HG03064 (cell line): ENCODE data around the gene CLEC4G.
"Not testable (repeated sequence)": the region's sequence is repeated elsewhere in the genome, so short reads cannot be mapped to it uniquely, and the experiment has no call there.

ENCODE experiments used
- ATAC-seq: cut with Tn5 transposase; IDR thresholded peaks from one replicate; pipeline ENCODE4 v1.9.1; 2021; ENCODE audit warnings: low read depth; ENCODE audit not compliant: unreplicated experiment

The CLEC4G gene, protein sequence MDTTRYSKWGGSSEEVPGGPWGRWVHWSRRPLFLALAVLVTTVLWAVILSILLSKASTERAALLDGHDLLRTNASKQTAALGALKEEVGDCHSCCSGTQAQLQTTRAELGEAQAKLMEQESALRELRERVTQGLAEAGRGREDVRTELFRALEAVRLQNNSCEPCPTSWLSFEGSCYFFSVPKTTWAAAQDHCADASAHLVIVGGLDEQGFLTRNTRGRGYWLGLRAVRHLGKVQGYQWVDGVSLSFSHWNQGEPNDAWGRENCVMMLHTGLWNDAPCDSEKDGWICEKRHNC

DNA sequence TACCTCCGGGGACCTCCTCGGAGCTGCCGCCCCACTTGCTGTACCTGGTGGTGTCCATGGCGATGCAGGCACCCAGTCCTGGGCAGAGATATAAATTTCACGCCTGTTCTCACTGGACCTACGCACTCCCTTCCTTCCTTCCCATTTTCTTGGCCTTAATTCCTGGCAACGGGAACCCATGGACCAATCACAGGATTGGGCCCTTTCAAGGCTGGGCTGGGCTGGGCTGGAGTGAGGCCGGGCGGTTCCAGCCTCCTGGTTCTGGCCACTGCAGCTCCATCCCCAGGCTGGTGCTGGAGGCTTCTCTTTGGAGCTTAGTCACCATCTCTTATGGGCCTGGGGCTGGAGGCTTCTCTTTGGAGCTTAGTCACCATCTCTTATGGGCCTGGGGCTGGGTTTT lies at the start of gene CLEC4G:
Gene CLEC4G (minus strand): TSS at position 66 of the 400 bp plus-strand sequence. CDS start 8 bp downstream, at position 58.
- no peak for ATAC-seq

DNA sequence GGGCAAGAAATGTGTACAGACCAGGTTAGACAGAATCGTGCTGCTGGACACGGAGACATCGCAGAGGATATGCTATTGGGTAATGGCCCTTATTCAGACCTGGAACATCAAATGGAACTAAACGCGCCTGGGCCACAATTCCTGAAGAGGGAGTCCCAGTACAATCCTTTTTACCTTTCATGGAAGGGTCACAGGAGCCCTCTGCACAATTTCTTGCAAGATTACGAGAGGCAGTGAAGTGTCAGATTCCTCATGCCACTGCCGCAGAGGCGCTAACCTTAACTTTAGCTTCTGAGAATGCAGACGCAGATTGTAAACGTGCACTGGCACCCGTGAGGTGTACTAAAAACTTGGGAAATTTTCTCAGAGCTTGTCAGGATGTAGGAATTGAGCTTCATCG lies 49.2 kb upstream of the CLEC4G start:
- no peak for ATAC-seq

GRCh38 chr19:7779631-7780486 lies 47.9 kb upstream of the CLEC4G start:
- ATAC-seq, result no peak

DNA sequence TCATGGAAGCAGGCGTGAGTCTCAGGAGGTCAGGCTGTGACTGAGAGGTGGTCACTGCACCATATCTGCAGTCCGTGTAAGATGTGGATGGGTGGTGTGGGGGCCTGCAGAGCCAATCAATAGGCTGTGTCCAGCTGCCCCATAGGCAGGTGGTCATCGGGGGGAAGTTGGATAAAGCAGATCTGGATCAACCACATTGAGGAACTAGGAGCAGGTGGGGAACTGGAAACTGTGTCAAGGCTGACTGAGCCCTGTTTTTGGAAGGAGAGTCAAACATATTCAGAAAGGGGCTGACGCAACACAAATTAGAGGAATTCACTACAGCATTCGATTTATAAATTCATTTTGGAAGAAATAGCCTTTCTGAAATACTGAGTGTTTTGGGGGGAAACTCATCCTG lies 46.2 kb upstream of the CLEC4G start:
- ATAC-seq, result no peak

DNA sequence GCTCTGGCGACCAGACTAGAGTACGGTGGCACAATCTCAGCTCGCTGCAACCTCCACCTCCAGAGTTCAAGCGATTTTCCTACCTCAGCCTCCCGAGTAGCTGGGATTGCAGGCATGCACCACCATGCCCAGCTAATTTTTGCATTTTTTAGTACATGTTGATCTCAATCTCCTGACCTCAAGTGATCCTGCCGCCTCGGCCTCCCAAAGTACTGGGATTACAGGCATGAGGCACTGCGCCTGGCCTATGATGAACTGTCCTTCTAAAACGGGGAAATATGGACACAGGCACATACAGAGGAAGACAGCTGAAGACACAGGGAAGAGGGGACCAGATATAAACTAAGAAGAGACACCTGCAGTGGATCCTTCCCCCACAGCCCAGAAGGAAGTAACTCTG lies 43.9 kb upstream of the CLEC4G start:
- no peak for ATAC-seq

- no peak for ATAC-seq
Measured at GRCh38 chr19:7773841-7774240, 41.9 kb upstream of the CLEC4G start.

- no peak for ATAC-seq
Measured at GRCh38 chr19:7772752-7773291, 40.9 kb upstream of the CLEC4G start.

DNA sequence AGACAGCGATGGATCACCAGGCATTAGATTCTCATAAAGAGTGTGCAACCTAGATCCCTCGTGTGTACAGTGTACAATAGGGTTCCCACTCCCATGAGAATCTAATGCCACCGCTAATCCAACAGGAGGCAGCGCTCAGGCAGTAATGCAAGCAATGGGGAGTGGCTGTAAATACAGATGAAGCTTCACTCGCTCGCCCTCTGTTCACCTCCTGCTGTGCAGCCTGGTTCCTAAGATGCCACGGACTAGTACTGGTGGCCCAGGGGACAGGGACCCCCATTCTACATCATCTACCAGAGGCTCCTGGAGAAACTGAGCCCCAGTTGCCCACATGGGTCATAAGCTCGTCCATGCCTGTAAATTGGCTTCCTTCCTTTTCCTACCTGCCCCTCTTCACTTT lies 39.2 kb upstream of the CLEC4G start:
- no peak for ATAC-seq

DNA sequence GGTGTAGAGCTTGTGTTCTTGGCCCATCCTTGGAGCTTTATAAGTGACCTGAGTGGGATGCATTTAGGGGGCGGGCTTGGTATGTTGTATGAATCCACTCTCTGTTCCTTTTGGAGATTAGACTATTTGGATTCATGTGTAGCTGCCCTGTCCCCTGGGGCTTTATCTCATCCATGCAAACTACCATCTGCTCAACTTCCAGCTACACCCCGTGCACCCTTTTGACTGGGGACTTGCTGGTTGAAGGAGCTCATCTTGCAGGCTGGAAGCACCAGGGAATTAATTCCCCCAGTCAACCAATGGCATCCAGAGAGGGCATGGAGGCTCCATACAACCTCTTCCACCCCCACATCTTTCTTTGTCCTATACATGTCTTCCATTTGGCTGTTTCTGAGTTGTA lies 37.3 kb upstream of the CLEC4G start:
- no peak for ATAC-seq

GRCh38 chr19:7767487-7767886 lies 35.6 kb upstream of the CLEC4G start:
- ATAC-seq, result no peak

DNA sequence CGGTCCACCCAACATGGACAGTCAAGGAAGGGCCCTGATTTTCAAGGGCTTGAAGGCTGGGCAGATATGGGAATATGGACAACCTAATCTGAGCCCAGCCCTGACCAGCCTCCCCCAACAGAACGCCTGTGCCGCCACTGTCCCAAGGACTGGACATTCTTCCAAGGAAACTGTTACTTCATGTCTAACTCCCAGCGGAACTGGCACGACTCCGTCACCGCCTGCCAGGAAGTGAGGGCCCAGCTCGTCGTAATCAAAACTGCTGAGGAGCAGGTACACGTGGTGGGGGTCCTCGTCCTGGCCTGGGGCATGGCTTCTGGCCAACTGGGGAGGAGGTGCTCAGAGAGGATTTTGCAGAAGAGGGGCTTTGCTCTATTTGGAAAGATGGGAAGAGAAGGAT lies 34.6 kb upstream of the CLEC4G start:
- ATAC-seq, result no peak

DNA sequence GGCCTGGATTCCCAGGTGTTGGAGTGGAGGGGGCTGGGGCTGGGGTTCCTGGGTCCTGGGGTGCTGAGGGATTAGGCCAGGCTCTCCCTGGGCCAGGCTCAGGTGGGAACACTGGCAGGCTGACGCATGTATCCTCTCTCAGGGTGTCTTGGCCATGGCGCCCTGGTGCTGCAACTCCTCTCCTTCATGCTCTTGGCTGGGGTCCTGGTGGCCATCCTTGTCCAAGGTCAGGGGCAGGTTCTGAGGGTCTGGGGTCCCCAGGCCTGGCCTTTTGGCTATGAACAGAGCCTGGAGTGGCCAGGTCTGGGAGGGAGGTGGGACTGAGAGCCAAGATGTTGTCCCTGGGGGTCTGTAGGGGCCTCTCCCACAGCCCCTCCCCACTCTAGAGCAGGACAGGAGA lies 33.1 kb upstream of the CLEC4G start:
- not testable (repeated sequence) for ATAC-seq

DNA sequence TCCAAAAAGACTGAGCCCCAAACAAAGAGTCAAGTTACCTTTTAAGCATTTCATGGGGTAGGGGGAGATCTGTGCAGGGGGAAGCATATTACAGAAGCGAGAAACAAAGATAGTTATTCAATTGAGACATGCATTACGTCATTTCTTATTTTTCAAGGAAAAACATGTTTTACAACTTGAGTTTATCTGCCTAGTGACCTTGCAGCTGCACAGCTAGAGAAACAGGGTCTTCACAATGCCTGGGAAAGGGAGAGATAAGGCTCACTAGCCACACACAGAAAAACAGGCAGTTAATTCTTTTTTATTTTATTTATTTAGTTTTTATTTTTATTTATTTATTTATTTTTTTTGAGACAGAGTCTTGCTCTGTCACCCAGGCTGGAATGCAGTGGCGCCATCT lies 32.2 kb upstream of the CLEC4G start:
- not testable (repeated sequence) for ATAC-seq

DNA sequence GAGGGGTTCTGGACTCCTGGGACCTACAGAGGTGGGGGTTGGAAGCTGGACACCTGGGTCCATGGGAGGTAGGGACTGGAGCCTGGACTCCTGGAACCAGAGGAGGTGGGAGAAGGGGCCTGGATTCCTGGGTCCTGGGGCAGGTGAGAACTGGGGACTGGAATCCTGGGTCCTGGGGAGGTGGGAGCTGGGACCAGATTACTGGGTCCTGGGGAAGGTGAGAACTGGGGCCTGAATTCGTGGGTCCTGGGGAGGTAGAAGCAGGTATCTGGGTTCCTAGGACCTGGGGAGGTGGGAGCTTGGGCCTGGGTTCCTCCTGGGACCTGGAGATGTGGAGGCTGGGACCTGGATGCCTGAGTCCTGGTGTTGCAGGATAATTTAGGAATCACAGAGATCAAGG lies 31.8 kb upstream of the CLEC4G start:
- no peak for ATAC-seq

- no peak for ATAC-seq
Measured at GRCh38 chr19:7762719-7763293, 30.9 kb upstream of the CLEC4G start, which contains the start of gene CLEC4M. Gene CLEC4M, plus strand, starts transcription at chr19:7763243. Its CDS starts 24 bp downstream, at chr19:7763267.

- ATAC-seq, result no peak
Measured at GRCh38 chr19:7759156-7759555, 27.2 kb upstream of the CLEC4G start.

DNA sequence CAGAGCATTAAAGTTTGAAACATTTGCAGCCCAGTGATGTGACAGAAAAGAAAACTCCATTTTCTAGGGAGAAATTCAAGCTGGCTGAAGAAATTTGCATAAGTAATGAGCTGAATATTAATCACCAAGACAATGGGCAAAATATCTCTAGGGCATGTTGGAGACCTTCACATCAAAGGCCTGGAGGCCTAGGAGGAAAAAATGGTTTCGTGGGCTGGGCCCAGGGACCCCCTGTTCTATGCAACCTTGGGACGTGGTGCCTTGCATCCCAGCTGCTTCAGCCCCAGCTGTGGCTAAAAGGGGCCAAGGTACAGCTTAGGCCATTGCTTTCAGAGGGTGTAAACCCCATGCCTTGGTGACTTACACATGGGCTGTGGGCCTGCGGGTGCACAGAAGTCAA lies 25.4 kb upstream of the CLEC4G start:
- no peak for ATAC-seq

GRCh38 chr19:7756258-7756657 lies 24.3 kb upstream of the CLEC4G start:
- no peak for ATAC-seq

DNA sequence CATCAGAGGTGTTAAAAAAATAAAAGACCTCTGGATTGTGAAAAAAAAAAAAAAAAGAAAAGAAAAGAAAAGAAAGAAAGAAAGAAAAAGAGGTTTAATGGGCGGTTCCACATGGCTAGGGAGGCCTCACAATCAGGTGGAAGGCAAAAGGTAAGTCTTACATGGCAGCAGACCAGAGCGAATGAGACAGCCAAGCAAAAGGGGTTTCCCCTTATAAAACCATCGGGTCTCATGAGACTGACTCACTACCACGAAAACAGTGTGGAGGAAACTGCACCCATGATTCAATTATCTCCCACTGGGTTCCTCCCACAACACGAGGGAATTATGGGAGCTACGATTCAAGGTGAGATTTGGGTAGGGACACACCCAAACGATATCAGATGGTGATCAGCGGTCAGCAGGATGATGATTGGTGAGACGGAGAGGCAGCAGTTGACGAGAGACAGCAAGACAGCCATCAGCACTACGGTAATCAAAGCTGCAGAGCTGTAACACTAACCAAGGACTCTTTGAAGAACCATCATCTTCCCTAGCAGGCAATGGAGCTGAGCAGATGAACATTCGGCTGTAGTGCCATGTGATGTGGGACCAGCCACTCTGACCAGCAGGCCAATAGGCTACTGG lies 19.4 kb upstream of the CLEC4G start:
- no peak for ATAC-seq

DNA sequence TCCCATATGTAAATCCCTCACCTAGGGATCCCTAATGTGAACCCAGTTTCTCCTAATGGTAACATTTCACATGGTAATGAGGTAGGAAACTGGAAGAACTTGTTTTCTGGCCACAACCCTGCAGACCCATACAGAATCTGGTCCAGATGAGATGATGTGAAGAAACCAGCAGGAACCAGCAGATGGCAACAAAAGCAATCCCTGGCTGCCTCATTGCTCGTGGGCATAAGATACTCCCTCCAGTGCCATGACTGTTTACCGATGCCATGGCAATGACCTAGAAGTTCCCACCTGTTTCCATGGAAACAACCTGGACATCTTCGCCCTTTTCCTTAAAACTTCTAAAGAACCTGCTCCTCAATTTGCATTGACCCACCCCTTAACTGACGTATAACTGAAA lies 16.8 kb upstream of the CLEC4G start:
- no peak for ATAC-seq

GRCh38 chr19:7748171-7748570 lies 16.3 kb upstream of the CLEC4G start:
- ATAC-seq, result no peak
